Fibroblast of pulmonary artery (primary cell): Measurements from ENCODE around the gene PPIB.
"Not testable (repeated sequence)": the region's sequence is repeated elsewhere in the genome, so short reads cannot be mapped to it uniquely, and the experiment has no call there.

Experiments
- DNase-seq: peaks from one replicate; pipeline ENCODE4 v3.0.0-alpha.2; 2010; ENCODE audit warnings: low read depth
- H3K4me3 ChIP-seq: replicated peaks from 2 replicates; pipeline ENCODE4 v1.5.1; 2011; ENCODE audit warnings: low read depth, mild to moderate bottlenecking, control low read depth, low read length, moderate library complexity
- CTCF ChIP-seq: IDR thresholded peaks from 2 replicates; pipeline ENCODE4 v1.5.1; 2011; ENCODE audit warnings: mild to moderate bottlenecking, control low read depth, low read length, inconsistent platforms; ENCODE audit errors: missing control alignments

The PPIB gene

GRCh38 chr15:64117759-64118487 is 44.9 kb downstream of the PPIB start:
- DNase-seq: no peak
- TF ChIP-seq CTCF: no peak
- no peak overlapping the region for H3K4me3 ChIP-seq

GRCh38 chr15:64112904-64113303 is 49.9 kb downstream of the PPIB start:
- peak; percentile 81 for DNase-seq
- no peak for TF ChIP-seq CTCF
- no peak overlapping the region for H3K4me3 ChIP-seq

- no peak for TF ChIP-seq CTCF
- DNase-seq: no peak
Measured at GRCh38 chr15:64112073-64112772, 50.6 kb downstream of the PPIB start.

GRCh38 chr15:64111679-64112050 is 51.2 kb downstream of the PPIB start:
- no peak for DNase-seq

More at GRCh38 chr15:64112073-64112772, 50.6 kb downstream of the PPIB start:
- no peak overlapping the region for H3K4me3 ChIP-seq

GRCh38 chr15:64110950-64111678 is 51.7 kb downstream of the PPIB start:
- no peak for DNase-seq
- no peak overlapping the region for H3K4me3 ChIP-seq
- TF ChIP-seq CTCF: no peak

More at GRCh38 chr15:64111679-64112050, 51.2 kb downstream of the PPIB start:
- no peak overlapping the region for H3K4me3 ChIP-seq
- TF ChIP-seq CTCF: no peak

- not testable (repeated sequence) for H3K4me3 ChIP-seq, DNase-seq
Measured at GRCh38 chr15:64110108-64110701, 52.6 kb downstream of the PPIB start.

GRCh38 chr15:64107337-64107736 is 55.5 kb downstream of the PPIB start:
- no peak for TF ChIP-seq CTCF
- no peak overlapping the region for H3K4me3 ChIP-seq

More at GRCh38 chr15:64107337-64107736, 55.5 kb downstream of the PPIB start:
- no peak for DNase-seq
